Retinal pigment epithelial cell (primary cell): ENCODE data around the gene HOXB5.
A peak's percentile ranks its signal among the peaks of the same experiment; 100 is the strongest.

ENCODE experiments used
- DNase-seq: peaks from one replicate; pipeline ENCODE4 v3.0.0-alpha.2; 2010; ENCODE audit warnings: low read depth
- H3K4me3 ChIP-seq: 2 replicates; pipeline ENCODE4 v1.5.1; 2011; ENCODE audit warnings: mild to moderate bottlenecking, low read length, control low read depth, moderate library complexity
- CTCF ChIP-seq: conservative IDR thresholded peaks from 2 replicates; pipeline ENCODE4 v1.5.1; 2011; ENCODE audit warnings: low read depth, low read length, control low read depth, inconsistent platforms

HOXB5 gene

GRCh38 chr17:48563867-48564187 lies 29.8 kb downstream of the HOXB5 start:
- TF ChIP-seq CTCF, result no peak
- no peak overlapping the region for H3K4me3 ChIP-seq
- DNase-seq, result no peak

GRCh38 chr17:48563385-48563838 lies 30.2 kb downstream of the HOXB5 start:
- DNase-seq, result no peak
- no peak for TF ChIP-seq CTCF
- H3K4me3 ChIP-seq, result no peak overlapping the region

GRCh38 chr17:48562934-48563333 lies 30.6 kb downstream of the HOXB5 start:
- TF ChIP-seq CTCF, result no peak
- DNase-seq, result no peak
- H3K4me3 ChIP-seq, result no peak overlapping the region

- H3K4me3 ChIP-seq, result no peak overlapping the region
- DNase-seq, result no peak
- TF ChIP-seq CTCF, result peak; percentile 31
Measured at GRCh38 chr17:48561884-48562810, 31.4 kb downstream of the HOXB5 start.

GRCh38 chr17:48559840-48560817 lies 33.5 kb downstream of the HOXB5 start:
- no peak for TF ChIP-seq CTCF
- no peak for DNase-seq
- H3K4me3 ChIP-seq, result no peak overlapping the region

GRCh38 chr17:48559122-48559839 lies 34.3 kb downstream of the HOXB5 start:
- no peak for DNase-seq
- no peak for TF ChIP-seq CTCF
- H3K4me3 ChIP-seq, result no peak overlapping the region
